ENCODE measurements around the gene XRN1. TPM values are rescaled to one million over a fixed set of nuclear protein-coding genes. Genes with fewer than 3 reads are reported as not detected.
"Not testable (repeated sequence)": the region's sequence is repeated elsewhere in the genome, so short reads cannot be mapped to it uniquely, and the experiment has no call there.

XRN1 gene
- total RNA-seq, 2 experiments from 2014 or later: 85.7 to 97.6 TPM

DNA sequence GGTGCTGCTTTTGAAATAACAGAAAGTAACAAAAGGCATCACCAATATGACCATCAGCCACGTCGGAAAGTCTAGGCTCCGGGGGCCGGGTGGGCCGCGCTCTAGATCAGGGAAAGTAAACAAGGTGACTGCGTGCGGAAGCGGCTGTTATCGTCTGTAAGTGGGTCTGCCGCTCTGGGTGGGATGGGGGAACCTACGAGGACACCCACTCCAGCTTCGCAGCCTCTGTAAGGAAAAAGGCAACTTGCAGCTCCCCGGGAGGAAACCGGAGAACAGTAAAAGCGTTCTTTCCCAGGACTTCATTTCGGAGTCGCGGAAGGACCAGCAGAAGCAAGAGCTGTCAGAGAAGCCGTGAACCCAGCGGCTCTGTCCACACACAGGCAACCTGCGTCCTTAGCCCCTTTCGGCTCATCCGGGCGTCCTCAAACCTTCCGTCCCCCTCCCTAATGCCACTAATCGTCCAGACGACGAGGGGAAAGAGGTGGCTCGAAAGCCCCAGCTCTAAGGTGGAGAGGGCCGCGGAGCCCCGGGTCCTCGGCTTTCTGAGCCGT lies 461 bp downstream of the XRN1 start:
- Mint-ChIP-seq H3K27ac (peak overlapping the region; percentile 99), H3K36me3 (ENCODE audit: low read depth) (peaks cover 45% of the 10 kb centered on the region), H3K9me3 (no peaks in the 10 kb centered on the region), H3K4me1 (ENCODE audit: low read depth) (peaks cover 62% of the 10 kb centered on the region), H3K4me3 (peak overlapping the region; percentile 95), H3K27me3 (no peaks in the 10 kb centered on the region)
- ATAC-seq (ENCODE audit: poor library complexity) (peak; percentile 33), DNase-seq (peak in 13 of 14 experiments; percentile 16 to 65 (median 41))
- H3K4me3 ChIP-seq (ENCODE audit: low read length): peak overlapping the region; percentile 85
- H3K9me3 ChIP-seq (ENCODE audit: control insufficient read depth in 1 of 2, insufficient read depth in 1 of 2, low read length in 2 of 2): no peaks in the 10 kb centered on the region
- intact Hi-C loops (cut with DNase I, micrococcal nuclease): loop anchor here (1.0 to 5.0 kb wide), 4 partner anchors 130 to 1505 kb away; partner anchors contain the start of genes ATP1B3 (in 1 of the 2), ATR (in 1 of the 2), SLC25A36 (in 1 of the 2) and U2SURP (in 1 of the 2)
- peaks cover 9% of the 10 kb centered on the region for H3K36me3 ChIP-seq (ENCODE audit: insufficient read depth, low read length)
- H3K4me1 ChIP-seq (ENCODE audit: insufficient read depth, low read length): peaks cover 19% of the 10 kb centered on the region
- TF ChIP-seq, protein P1, sequence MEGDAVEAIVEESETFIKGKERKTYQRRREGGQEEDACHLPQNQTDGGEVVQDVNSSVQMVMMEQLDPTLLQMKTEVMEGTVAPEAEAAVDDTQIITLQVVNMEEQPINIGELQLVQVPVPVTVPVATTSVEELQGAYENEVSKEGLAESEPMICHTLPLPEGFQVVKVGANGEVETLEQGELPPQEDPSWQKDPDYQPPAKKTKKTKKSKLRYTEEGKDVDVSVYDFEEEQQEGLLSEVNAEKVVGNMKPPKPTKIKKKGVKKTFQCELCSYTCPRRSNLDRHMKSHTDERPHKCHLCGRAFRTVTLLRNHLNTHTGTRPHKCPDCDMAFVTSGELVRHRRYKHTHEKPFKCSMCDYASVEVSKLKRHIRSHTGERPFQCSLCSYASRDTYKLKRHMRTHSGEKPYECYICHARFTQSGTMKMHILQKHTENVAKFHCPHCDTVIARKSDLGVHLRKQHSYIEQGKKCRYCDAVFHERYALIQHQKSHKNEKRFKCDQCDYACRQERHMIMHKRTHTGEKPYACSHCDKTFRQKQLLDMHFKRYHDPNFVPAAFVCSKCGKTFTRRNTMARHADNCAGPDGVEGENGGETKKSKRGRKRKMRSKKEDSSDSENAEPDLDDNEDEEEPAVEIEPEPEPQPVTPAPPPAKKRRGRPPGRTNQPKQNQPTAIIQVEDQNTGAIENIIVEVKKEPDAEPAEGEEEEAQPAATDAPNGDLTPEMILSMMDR (IDR thresholded peaks at IDR 0.05): no peak
- peak overlapping the region; percentile 97 to 98 for H3K27ac ChIP-seq (ENCODE audit: low read depth in 1 of 2, low read length in 2 of 2)
- POLR2A ChIA-PET: interaction anchor here (0.5 to 4.1 kb wide), 8 partner anchors 10 to 1524 kb away, joined by 3 to 35 read pairs (median 5); partner anchors contain the start of genes ATR, DIPK2A, PXYLP1 and RNF7
- CTCF ChIA-PET: interaction anchor here (0.8 kb wide), 1 partner anchor 709 kb away, joined by 3 read pairs; the partner anchor contains the start of gene RNF7
- H3K27me3 ChIP-seq (ENCODE audit: control insufficient read depth in 1 of 2, insufficient read depth in 2 of 2, low read length in 2 of 2): no peaks in the 10 kb centered on the region

DNA sequence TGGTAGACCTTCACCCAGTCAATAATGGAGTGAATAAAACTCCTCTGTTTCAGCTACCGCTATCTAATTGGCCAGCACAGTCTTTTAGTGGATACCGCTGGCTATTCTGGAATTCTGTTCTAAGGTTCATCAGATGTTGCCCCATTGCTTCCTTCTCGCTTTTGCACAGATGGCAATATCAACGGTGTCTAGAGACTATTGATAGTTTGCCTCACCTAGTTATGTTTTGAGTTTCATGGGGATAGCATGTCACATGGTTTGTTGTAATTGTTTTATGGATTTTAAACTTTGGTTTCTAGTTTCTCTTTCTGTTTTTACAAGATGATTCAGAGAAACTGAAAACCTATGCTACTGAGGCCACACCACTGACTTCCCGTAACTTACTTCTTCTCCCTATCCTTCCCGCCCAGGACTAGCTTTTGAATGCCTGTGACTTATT lies 2.0 kb downstream of the XRN1 start:
- TF ChIP-seq, protein P1 (IDR thresholded peaks at IDR 0.05): no peak
- peaks cover 75% of the 10 kb centered on the region for H3K4me1 Mint-ChIP-seq (ENCODE audit: low read depth)

DNA sequence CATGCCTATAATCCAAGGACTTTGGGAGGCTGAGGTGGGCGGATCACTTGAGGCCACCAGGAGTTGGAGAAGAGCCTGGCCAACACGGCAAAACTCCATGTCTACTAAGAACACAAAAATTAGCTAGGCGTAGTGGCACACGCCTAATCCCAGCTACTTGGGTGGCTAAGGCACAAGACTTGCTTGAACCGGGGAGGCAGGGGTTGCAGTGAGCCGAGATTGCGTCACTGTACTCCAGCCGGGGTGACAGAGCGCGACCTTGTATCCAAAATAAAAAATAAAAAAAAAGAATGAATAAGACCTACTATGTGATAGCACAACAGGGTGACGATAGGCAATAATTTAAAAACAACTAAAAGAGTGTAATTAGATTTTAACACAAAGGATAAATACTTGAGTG lies 3.5 kb downstream of the XRN1 start:
- Mint-ChIP-seq H3K9me3 (no peaks in the 10 kb centered on the region), H3K36me3 (ENCODE audit: low read depth) (peaks cover 33% of the 10 kb centered on the region), H3K4me3 (no peak overlapping the region), H3K27me3 (no peaks in the 10 kb centered on the region), H3K4me1 (ENCODE audit: low read depth) (peaks cover 86% of the 10 kb centered on the region), H3K27ac (no peak overlapping the region)
- ChIA-PET POLR2A (no interaction called here), CTCF (no interaction called here)
- Histone ChIP-seq H3K4me3 (ENCODE audit: low read length) (no peak overlapping the region), H3K27ac (ENCODE audit: low read depth in 1 of 2, low read length in 2 of 2) (no peak overlapping the region), H3K9me3 (ENCODE audit: control insufficient read depth in 1 of 2, insufficient read depth in 1 of 2, low read length in 2 of 2) (no peaks in the 10 kb centered on the region), H3K27me3 (ENCODE audit: control insufficient read depth in 1 of 2, insufficient read depth in 2 of 2, low read length in 2 of 2) (no peaks in the 10 kb centered on the region), H3K4me1 (ENCODE audit: insufficient read depth, low read length) (peaks cover 28% of the 10 kb centered on the region), H3K36me3 (ENCODE audit: insufficient read depth, low read length) (peaks cover 4% of the 10 kb centered on the region)
- TF ChIP-seq, protein P1 (IDR thresholded peaks at IDR 0.05): no peak
- intact Hi-C loops (cut with DNase I, micrococcal nuclease): no loop called here
- DNase-seq: no peak
- ATAC-seq (ENCODE audit: poor library complexity): no peak

More for the DNA sequence above, 2.0 kb downstream of the XRN1 start:
- DNase-seq (peak in 4 of 14 experiments; percentile 10 to 68 (median 36)), ATAC-seq (ENCODE audit: poor library complexity) (no peak)
- H3K27me3 Mint-ChIP-seq: no peaks in the 10 kb centered on the region
- Histone ChIP-seq H3K4me3 (ENCODE audit: low read length) (peak overlapping the region; percentile 85), H3K9me3 (ENCODE audit: control insufficient read depth in 1 of 2, insufficient read depth in 1 of 2, low read length in 2 of 2) (no peaks in the 10 kb centered on the region), H3K27ac (ENCODE audit: low read depth in 1 of 2, low read length in 2 of 2) (peak overlapping the region in 1 of 2 donors; percentile 6), H3K36me3 (ENCODE audit: insufficient read depth, low read length) (peaks cover 7% of the 10 kb centered on the region), H3K4me1 (ENCODE audit: insufficient read depth, low read length) (peaks cover 22% of the 10 kb centered on the region), H3K27me3 (ENCODE audit: control insufficient read depth in 1 of 2, insufficient read depth in 2 of 2, low read length in 2 of 2) (no peaks in the 10 kb centered on the region)
- CTCF ChIA-PET: no interaction called here
- no peaks in the 10 kb centered on the region for H3K9me3 Mint-ChIP-seq
- peak overlapping the region; percentile 99 for H3K27ac Mint-ChIP-seq
- POLR2A ChIA-PET: interaction anchor here (0.7 to 4.1 kb wide), 3 partner anchors 133 to 844 kb away, joined by 4 to 35 read pairs (median 9); partner anchors contain the start of genes ATR and U2SURP
- intact Hi-C loops (cut with DNase I, micrococcal nuclease): loop anchor here (5.0 kb wide), 3 partner anchors 131 to 1504 kb away; partner anchors contain the start of genes ATP1B3 (in 1 of the 2), ATR (in 1 of the 2) and SLC25A36 (in 1 of the 2)
- H3K36me3 Mint-ChIP-seq (ENCODE audit: low read depth): peaks cover 39% of the 10 kb centered on the region
- H3K4me3 Mint-ChIP-seq: peak overlapping the region; percentile 95

DNA sequence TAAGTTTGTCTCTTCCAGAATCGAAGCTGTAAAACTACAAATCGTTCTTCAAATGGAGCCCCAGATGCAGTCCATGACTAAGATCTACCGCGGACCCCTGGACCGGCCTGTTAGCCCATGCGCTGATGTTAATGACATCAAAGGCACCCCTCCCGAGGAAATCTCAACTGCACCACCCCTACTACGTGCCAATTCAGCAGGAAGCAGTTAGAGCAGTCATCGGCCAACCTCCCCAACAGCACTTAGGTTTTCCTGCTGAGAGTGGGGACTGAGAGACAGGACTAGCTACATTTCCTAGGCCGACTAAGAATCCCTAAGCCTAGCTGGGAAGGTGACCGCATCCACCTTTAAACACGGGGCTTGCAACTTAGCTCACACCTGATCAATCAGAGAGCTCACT lies 4.8 kb downstream of the XRN1 start:
- H3K27ac Mint-ChIP-seq; DNase-seq; H3K9me3 Mint-ChIP-seq; CTCF ChIA-PET; H3K36me3 ChIP-seq (ENCODE audit: insufficient read depth, low read length); POLR2A ChIA-PET; H3K27me3 Mint-ChIP-seq; H3K27me3 ChIP-seq (ENCODE audit: control insufficient read depth in 1 of 2, insufficient read depth in 2 of 2, low read length in 2 of 2); H3K9me3 ChIP-seq (ENCODE audit: control insufficient read depth in 1 of 2, insufficient read depth in 1 of 2, low read length in 2 of 2); H3K27ac ChIP-seq (ENCODE audit: low read depth in 1 of 2, low read length in 2 of 2); ATAC-seq (ENCODE audit: poor library complexity); H3K4me3 ChIP-seq (ENCODE audit: low read length): not testable (repeated sequence)
- Mint-ChIP-seq H3K36me3 (ENCODE audit: low read depth) (peaks cover 28% of the 10 kb centered on the region), H3K4me3 (peak overlapping the region; percentile 34), H3K4me1 (ENCODE audit: low read depth) (peaks cover 88% of the 10 kb centered on the region)
- H3K4me1 ChIP-seq (ENCODE audit: insufficient read depth, low read length): peaks cover 30% of the 10 kb centered on the region
- intact Hi-C loops (cut with DNase I, micrococcal nuclease): loop anchor here in 1 of 2 experiments (2.0 kb wide), 1 partner anchor 16 kb away; no protein-coding TSS in a partner anchor

DNA sequence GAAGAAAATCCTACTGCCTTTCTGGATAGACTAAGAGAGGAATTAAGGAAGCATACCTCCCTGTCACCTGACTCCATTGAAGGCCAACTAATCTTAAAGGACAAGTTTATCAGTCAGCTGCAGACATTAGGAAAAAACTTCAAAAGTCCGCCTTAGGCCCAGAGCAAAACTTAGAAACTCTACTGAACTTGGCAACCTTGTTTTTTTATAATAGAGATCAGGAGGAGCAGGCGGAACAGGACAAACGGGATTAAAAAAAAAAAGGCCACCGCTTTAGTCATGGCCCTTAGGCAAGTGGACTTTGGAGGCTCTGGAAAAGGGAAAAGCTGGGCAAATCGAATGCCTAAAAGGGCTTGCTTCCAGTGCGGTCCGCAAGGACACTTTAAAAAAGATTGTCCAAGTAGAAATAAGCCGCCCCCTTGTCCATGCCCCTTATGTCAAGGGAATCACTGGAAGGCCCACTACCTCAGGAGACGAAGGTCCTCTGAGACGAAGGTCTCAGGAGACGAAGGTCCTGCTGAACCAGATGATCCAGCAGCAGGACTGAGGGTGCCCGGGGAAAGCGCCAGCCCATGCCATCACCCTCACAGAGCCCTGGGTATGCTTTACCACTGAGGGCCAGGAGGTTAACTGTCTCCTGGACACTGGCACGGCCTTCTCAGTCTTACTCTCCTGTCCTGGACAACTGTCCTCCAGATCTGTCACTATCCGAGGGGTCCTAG lies 8.2 kb downstream of the XRN1 start:
- ATAC-seq (ENCODE audit: poor library complexity); CTCF ChIA-PET; H3K36me3 ChIP-seq (ENCODE audit: insufficient read depth, low read length); POLR2A ChIA-PET; H3K27me3 ChIP-seq (ENCODE audit: control insufficient read depth in 1 of 2, insufficient read depth in 2 of 2, low read length in 2 of 2); H3K27ac ChIP-seq (ENCODE audit: low read depth in 1 of 2, low read length in 2 of 2); H3K9me3 ChIP-seq (ENCODE audit: control insufficient read depth in 1 of 2, insufficient read depth in 1 of 2, low read length in 2 of 2); H3K4me3 Mint-ChIP-seq; intact Hi-C loops (cut with DNase I, micrococcal nuclease); H3K27ac Mint-ChIP-seq; DNase-seq; H3K36me3 Mint-ChIP-seq (ENCODE audit: low read depth); H3K9me3 Mint-ChIP-seq; H3K27me3 Mint-ChIP-seq; H3K4me3 ChIP-seq (ENCODE audit: low read length): not testable (repeated sequence)
- H3K4me1 Mint-ChIP-seq (ENCODE audit: low read depth): peaks cover 70% of the 10 kb centered on the region
- peaks cover 28% of the 10 kb centered on the region for H3K4me1 ChIP-seq (ENCODE audit: insufficient read depth, low read length)
